MV-4-11 (cell line): ENCODE results near the gene CREBL2.
A peak's percentile ranks its signal among the peaks of the same experiment; 100 is the strongest.

Experiments
- DNase-seq: peaks from one replicate; lab custom pipeline; 2025; lab: John Stamatoyannopoulos, UW

Gene CREBL2

GRCh38 chr12:12676605-12677004 lies 64.9 kb downstream of the CREBL2 start:
- DNase-seq, result no peak

GRCh38 chr12:12681061-12681765 lies 69.5 kb downstream of the CREBL2 start:
- DNase-seq, result no peak

- DNase-seq, result no peak
These were observed 70.6 kb downstream of the CREBL2 start for GRCh38 chr12:12682284-12682683.

- DNase-seq, result no peak
These were observed 71.5 kb downstream of the CREBL2 start for GRCh38 chr12:12683136-12683697.

GRCh38 chr12:12683725-12684124 lies 72.0 kb downstream of the CREBL2 start:
- no peak for DNase-seq

- DNase-seq, result peak; percentile 4
These were observed 72.9 kb downstream of the CREBL2 start for GRCh38 chr12:12684375-12685106.

- DNase-seq, result no peak
These were observed 73.6 kb downstream of the CREBL2 start for GRCh38 chr12:12685305-12685704.

GRCh38 chr12:12686472-12686871 lies 74.8 kb downstream of the CREBL2 start:
- no peak for DNase-seq

GRCh38 chr12:12686925-12687324 lies 75.2 kb downstream of the CREBL2 start:
- DNase-seq, result no peak

- DNase-seq, result no peak
These were observed 78.1 kb downstream of the CREBL2 start for GRCh38 chr12:12689647-12690300.

GRCh38 chr12:12691549-12691948 lies 79.9 kb downstream of the CREBL2 start:
- no peak for DNase-seq

GRCh38 chr12:12693111-12693671 lies 81.5 kb downstream of the CREBL2 start:
- DNase-seq, result no peak
